ENCODE data around the gene ZNF22. TPM values are rescaled to one million over a fixed set of nuclear protein-coding genes. Genes with fewer than 3 reads are reported as not detected.

The ZNF22 gene
- total RNA-seq, 4 donors from 2014 or later = 3.6 to 14.5 (median 8.0) TPM

DNA sequence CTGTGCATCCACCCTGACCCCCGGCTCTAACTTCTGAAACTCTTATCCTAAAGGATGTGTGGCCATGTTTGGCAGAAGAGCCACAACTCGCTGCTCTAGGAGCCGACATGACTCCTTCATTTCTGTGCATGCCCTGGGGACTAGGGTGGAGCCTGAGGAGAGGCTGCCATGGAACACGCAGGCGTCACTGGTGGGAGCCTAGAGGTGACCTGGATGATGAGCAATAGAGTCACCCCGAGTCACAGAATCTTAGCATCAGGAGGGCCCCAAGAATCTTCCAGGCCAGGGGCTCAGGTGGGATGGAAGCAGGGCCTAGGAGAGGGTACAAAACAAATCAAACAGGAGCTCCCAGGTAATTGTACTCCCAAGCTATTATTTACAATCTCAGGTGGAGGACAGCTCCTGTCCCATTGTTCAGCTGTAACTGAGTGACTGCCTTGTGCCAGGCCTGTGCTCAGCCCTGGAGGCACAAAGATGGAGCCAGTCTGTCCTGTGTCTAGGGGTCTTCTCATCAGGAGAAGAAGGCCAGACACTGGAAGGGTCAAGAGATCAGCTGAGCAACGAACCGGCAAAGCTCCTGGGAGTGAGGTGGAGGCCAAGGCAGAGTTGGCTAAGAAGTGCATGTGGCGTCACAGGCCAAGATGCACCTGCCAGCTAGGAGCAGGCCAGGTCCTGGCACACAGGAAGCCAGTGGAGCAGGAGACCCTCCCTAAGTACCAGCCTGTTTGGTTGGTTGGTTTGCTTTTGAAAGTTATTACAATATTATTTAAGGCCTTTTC lies 5.8 kb upstream of the ZNF22 start:
- H3K9me3 ChIP-seq = no peaks in the 10 kb centered on the region
- H3K27me3 ChIP-seq = peaks cover 0 to 4% (median 0%) of the 10 kb centered on the region in 4 donors
- H3K36me3 ChIP-seq = no peaks in the 10 kb centered on the region
- H3K27ac ChIP-seq = peak overlapping the region; percentile 69 to 98 (median 88)
- WGBS, 2 donors = 40 to 49% methylated on average over 2 to 3 of the region's 9 CpGs
- H3K4me3 ChIP-seq = no peak overlapping the region
- intact Hi-C loops (cut with DNase I) = no loop called here
- H3K4me1 ChIP-seq = peaks cover 11 to 99% (median 92%) of the 10 kb centered on the region in 3 donors
- DNase-seq = no peak
- no peak for TF ChIP-seq POLR2A (IDR thresholded peaks at IDR 0.05)
- TF ChIP-seq, protein P1, sequence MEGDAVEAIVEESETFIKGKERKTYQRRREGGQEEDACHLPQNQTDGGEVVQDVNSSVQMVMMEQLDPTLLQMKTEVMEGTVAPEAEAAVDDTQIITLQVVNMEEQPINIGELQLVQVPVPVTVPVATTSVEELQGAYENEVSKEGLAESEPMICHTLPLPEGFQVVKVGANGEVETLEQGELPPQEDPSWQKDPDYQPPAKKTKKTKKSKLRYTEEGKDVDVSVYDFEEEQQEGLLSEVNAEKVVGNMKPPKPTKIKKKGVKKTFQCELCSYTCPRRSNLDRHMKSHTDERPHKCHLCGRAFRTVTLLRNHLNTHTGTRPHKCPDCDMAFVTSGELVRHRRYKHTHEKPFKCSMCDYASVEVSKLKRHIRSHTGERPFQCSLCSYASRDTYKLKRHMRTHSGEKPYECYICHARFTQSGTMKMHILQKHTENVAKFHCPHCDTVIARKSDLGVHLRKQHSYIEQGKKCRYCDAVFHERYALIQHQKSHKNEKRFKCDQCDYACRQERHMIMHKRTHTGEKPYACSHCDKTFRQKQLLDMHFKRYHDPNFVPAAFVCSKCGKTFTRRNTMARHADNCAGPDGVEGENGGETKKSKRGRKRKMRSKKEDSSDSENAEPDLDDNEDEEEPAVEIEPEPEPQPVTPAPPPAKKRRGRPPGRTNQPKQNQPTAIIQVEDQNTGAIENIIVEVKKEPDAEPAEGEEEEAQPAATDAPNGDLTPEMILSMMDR (IDR thresholded peaks at IDR 0.05) = no peak

DNA sequence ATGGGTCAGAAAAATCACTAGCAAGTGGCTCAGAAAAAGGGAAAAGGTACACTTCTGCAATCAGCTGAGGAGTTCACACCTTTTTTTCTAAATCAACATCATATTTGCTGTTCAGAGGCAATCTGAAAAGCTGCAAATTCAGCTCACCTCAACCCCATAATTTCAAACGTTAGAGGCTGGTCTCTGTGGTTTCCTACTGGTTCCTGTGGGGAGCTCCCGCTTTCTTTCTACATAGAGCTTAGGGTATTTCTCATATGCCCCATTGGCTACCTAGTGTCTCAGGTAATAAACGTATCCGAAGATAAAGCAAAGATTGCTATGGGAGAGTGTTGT lies 5.2 kb upstream of the ZNF22 start:
- Histone ChIP-seq H3K27me3 (peaks cover 0 to 4% (median 0%) of the 10 kb centered on the region in 4 donors), H3K4me3 (no peak overlapping the region), H3K9me3 (no peaks in the 10 kb centered on the region), H3K27ac (peak overlapping the region; percentile 69 to 98 (median 88)), H3K4me1 (peaks cover 17 to 99% (median 90%) of the 10 kb centered on the region in 3 donors), H3K36me3 (no peaks in the 10 kb centered on the region)
- WGBS, 2 donors = 38 to 59% methylated on average over 4 of the region's 4 CpGs
- DNase-seq = no peak
- intact Hi-C loops (cut with DNase I) = no loop called here
- TF ChIP-seq, protein P1 (IDR thresholded peaks at IDR 0.05) = no peak
- TF ChIP-seq POLR2A (IDR thresholded peaks at IDR 0.05) = no peak

DNA sequence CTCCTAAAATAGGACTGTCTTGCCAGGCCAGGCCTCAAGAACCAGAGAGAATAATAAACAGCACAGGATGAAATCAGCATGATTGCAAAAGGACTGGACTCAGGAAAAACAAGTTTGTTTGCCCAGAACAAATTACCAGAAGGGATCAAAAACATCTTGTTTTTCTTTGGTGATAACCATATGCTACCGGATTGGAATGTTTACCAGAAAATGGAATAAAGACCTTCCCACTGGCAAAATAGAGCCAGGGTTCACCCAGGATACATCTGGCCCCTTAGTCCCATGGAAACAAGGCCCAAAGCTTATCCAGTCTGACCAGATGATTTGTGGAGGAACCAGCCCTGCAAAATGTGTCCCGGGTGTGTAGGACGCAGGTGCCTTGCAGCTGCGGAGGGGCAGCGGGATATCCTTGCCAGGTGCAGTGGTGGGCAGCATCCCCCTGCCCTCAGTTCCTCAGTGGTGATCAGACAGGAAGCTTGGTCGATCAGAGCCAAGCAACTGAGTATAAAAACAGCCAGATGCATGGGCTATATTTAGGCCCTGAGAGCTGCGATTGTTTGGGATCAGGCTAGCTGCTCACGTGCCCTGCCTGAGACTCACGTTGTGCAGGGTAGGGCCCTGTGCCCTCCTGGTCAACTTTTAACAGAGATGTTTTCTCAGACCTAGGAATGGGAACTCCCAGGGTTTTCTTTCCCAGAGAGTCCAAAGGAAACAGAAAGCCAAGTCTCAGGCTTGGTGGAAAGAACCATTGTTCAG lies 4.6 kb upstream of the ZNF22 start:
- Histone ChIP-seq H3K9me3 (no peaks in the 10 kb centered on the region), H3K4me1 (peaks cover 17 to 96% (median 85%) of the 10 kb centered on the region in 3 donors), H3K27me3 (peaks cover 0 to 4% (median 0%) of the 10 kb centered on the region in 4 donors), H3K27ac (peak overlapping the region; percentile 69 to 98 (median 88)), H3K36me3 (no peaks in the 10 kb centered on the region), H3K4me3 (peak overlapping the region in 1 of 4 donors; percentile 42)
- TF ChIP-seq, protein P1 (IDR thresholded peaks at IDR 0.05) = no peak
- no peak for TF ChIP-seq POLR2A (IDR thresholded peaks at IDR 0.05)
- intact Hi-C loops (cut with DNase I) = no loop called here
- DNase-seq = no peak
- 36 to 61% methylated on average over 7 of the region's 9 CpGs for WGBS, 2 donors

DNA sequence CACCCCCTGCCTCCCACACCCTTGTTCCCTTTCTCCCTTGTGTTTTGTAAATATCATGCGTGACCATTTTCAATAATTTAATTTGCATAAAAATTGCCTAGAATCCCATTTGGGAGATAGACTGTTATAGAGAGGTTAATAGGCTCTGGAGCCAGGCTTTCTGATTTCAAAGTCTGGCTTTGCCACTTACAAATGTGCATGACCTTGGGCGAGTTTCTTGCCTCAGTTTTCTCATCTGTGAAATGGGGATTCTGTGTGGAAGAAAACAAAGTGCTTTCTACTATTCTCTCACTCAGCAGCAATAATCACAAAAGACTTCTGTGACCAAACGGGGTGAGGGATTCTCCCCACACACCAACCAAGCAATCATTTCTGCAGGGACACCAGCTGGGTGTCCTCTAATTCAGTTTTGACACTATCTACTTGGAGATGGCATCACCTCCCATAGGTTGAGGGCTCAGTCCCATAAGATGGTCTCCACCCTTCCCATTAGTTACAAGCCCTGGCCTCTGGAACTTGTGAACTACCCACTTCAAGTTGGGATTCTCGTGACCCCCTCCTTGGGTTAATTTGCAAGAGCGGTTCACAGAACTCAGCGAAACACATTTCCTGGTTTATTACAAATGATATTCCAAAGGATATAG lies 3.5 kb upstream of the ZNF22 start:
- Histone ChIP-seq H3K4me1 (peaks cover 27 to 96% (median 80%) of the 10 kb centered on the region in 3 donors), H3K4me3 (peak overlapping the region in 1 of 4 donors; percentile 42), H3K9me3 (no peaks in the 10 kb centered on the region), H3K27ac (peak overlapping the region; percentile 25 to 98 (median 88)), H3K27me3 (peaks cover 0 to 4% (median 0%) of the 10 kb centered on the region in 4 donors), H3K36me3 (no peaks in the 10 kb centered on the region)
- TF ChIP-seq, protein P1 (IDR thresholded peaks at IDR 0.05) = no peak
- no peak for TF ChIP-seq POLR2A (IDR thresholded peaks at IDR 0.05)
- intact Hi-C loops (cut with DNase I) = no loop called here
- 80 to 84% methylated on average over 5 to 6 of the region's 6 CpGs for WGBS, 2 donors
- DNase-seq = no peak
